ENCODE results near the gene ATP1A3.

ATP1A3 gene

GRCh38 chr19:41999071-41999877, 5.2 kb upstream of the ATP1A3 start:
- Histone ChIP-seq H3K23ac (ENCODE audit: low read length in 2 of 2) (no peak overlapping the region), H3K18ac (ENCODE audit: low read depth in 1 of 2, low read length in 2 of 2) (no peak overlapping the region), H3K14ac (ENCODE audit: low read length in 2 of 2) (no peak overlapping the region), H2BK120ac (ENCODE audit: low read depth, low read length) (no peak overlapping the region), H3K4ac (ENCODE audit: low read depth in 1 of 2, low read length in 2 of 2) (no peak overlapping the region), H2BK15ac (ENCODE audit: low read depth, poor library complexity, severe bottlenecking) (no peak overlapping the region), H4K91ac (ENCODE audit: low read length) (no peak overlapping the region), H3K27ac (ENCODE audit: low read length, poor library complexity, severe bottlenecking) (no peak overlapping the region), H3K79me1 (replicated peaks; ENCODE audit: low read length, poor library complexity, severe bottlenecking) (no peaks in the 10 kb centered on the region), H4K8ac (ENCODE audit: low read length) (no peak overlapping the region), H3K9me3 (ENCODE audit: control insufficient read depth, low read length) (no peaks in the 10 kb centered on the region), H3K27me3 (ENCODE audit: control insufficient read depth in 1 of 2, insufficient read depth in 1 of 2, low read length in 2 of 2) (peaks cover 88 to 91% of the 10 kb centered on the region in 2 experiments), H3K36me3 (ENCODE audit: control insufficient read depth in 1 of 2, insufficient read depth in 2 of 2, low read depth in 1 of 2, low read length in 2 of 2) (no peaks in the 10 kb centered on the region), H2AK5ac (ENCODE audit: low read length, severe bottlenecking) (no peak overlapping the region), H2AFZ (ENCODE audit: low read depth, low read length) (no peak overlapping the region), H3K4me1 (ENCODE audit: control insufficient read depth, insufficient read depth, low read depth, low read length) (peaks cover 8% of the 10 kb centered on the region), H2BK12ac (ENCODE audit: low read length in 2 of 2) (no peak overlapping the region), H2BK5ac (ENCODE audit: low read depth, low read length, poor library complexity, severe bottlenecking) (no peak overlapping the region), H3K4me2 (ENCODE audit: low read length, poor library complexity, severe bottlenecking) (no peak overlapping the region), H3K4me3 (ENCODE audit: insufficient read depth in 1 of 2, low read depth in 1 of 2, low read length in 2 of 2) (no peak overlapping the region), H3K9ac (ENCODE audit: low read length) (no peak overlapping the region)
- WGBS, result 13% methylated on average over 38 of the region's 55 CpGs
- no peak for DNase-seq

- Histone ChIP-seq H3K9me3 (ENCODE audit: control insufficient read depth, low read length) (no peaks in the 10 kb centered on the region), H4K91ac (ENCODE audit: low read length) (no peak overlapping the region), H3K36me3 (ENCODE audit: control insufficient read depth in 1 of 2, insufficient read depth in 2 of 2, low read depth in 1 of 2, low read length in 2 of 2) (no peaks in the 10 kb centered on the region), H2BK15ac (ENCODE audit: low read depth, poor library complexity, severe bottlenecking) (no peak overlapping the region), H3K4ac (ENCODE audit: low read depth in 1 of 2, low read length in 2 of 2) (no peak overlapping the region), H2BK120ac (ENCODE audit: low read depth, low read length) (no peak overlapping the region), H3K79me1 (replicated peaks; ENCODE audit: low read length, poor library complexity, severe bottlenecking) (no peaks in the 10 kb centered on the region), H2AK5ac (ENCODE audit: low read length, severe bottlenecking) (no peak overlapping the region), H4K8ac (ENCODE audit: low read length) (no peak overlapping the region), H2BK5ac (ENCODE audit: low read depth, low read length, poor library complexity, severe bottlenecking) (no peak overlapping the region), H3K27ac (ENCODE audit: low read length, poor library complexity, severe bottlenecking) (no peak overlapping the region), H3K9ac (ENCODE audit: low read length) (no peak overlapping the region), H3K4me1 (ENCODE audit: control insufficient read depth, insufficient read depth, low read depth, low read length) (peaks cover 16% of the 10 kb centered on the region), H2AFZ (ENCODE audit: low read depth, low read length) (no peak overlapping the region), H3K23ac (ENCODE audit: low read length in 2 of 2) (no peak overlapping the region), H3K27me3 (ENCODE audit: control insufficient read depth in 1 of 2, insufficient read depth in 1 of 2, low read length in 2 of 2) (peaks cover 81 to 86% of the 10 kb centered on the region in 2 experiments), H2BK12ac (ENCODE audit: low read length in 2 of 2) (no peak overlapping the region), H3K14ac (ENCODE audit: low read length in 2 of 2) (no peak overlapping the region), H3K4me3 (ENCODE audit: insufficient read depth in 1 of 2, low read depth in 1 of 2, low read length in 2 of 2) (no peak overlapping the region), H3K4me2 (ENCODE audit: low read length, poor library complexity, severe bottlenecking) (peak overlapping the region; percentile 24), H3K18ac (ENCODE audit: low read depth in 1 of 2, low read length in 2 of 2) (no peak overlapping the region)
- DNase-seq, result peak; percentile 29
- WGBS, result 4% methylated on average over 36 of the region's 64 CpGs
Measured at GRCh38 chr19:41998246-41999020, 4.4 kb upstream of the ATP1A3 start.

- no peak overlapping the region for H3K18ac ChIP-seq (ENCODE audit: low read depth in 1 of 2, low read length in 2 of 2)
- no peak overlapping the region for H3K9ac ChIP-seq (ENCODE audit: low read length)
- H2AK5ac ChIP-seq (ENCODE audit: low read length, severe bottlenecking), result no peak overlapping the region
- no peaks in the 10 kb centered on the region for H3K36me3 ChIP-seq (ENCODE audit: control insufficient read depth in 1 of 2, insufficient read depth in 2 of 2, low read depth in 1 of 2, low read length in 2 of 2)
- no peak overlapping the region for H3K4me3 ChIP-seq (ENCODE audit: insufficient read depth in 1 of 2, low read depth in 1 of 2, low read length in 2 of 2)
- H3K9me3 ChIP-seq (ENCODE audit: control insufficient read depth, low read length), result no peaks in the 10 kb centered on the region
- H3K27me3 ChIP-seq (ENCODE audit: control insufficient read depth in 1 of 2, insufficient read depth in 1 of 2, low read length in 2 of 2), result peaks cover 82 to 86% of the 10 kb centered on the region in 2 experiments
- no peak overlapping the region for H2BK120ac ChIP-seq (ENCODE audit: low read depth, low read length)
- H2BK15ac ChIP-seq (ENCODE audit: low read depth, poor library complexity, severe bottlenecking), result no peak overlapping the region
- DNase-seq, result no peak
- no peak overlapping the region for H4K91ac ChIP-seq (ENCODE audit: low read length)
- no peak overlapping the region for H2AFZ ChIP-seq (ENCODE audit: low read depth, low read length)
- no peak overlapping the region for H3K27ac ChIP-seq (ENCODE audit: low read length, poor library complexity, severe bottlenecking)
- no peak overlapping the region for H2BK5ac ChIP-seq (ENCODE audit: low read depth, low read length, poor library complexity, severe bottlenecking)
- no peak overlapping the region for H3K4me2 ChIP-seq (ENCODE audit: low read length, poor library complexity, severe bottlenecking)
- WGBS, result 13% methylated on average over 14 of the region's 14 CpGs
- no peak overlapping the region for H3K23ac ChIP-seq (ENCODE audit: low read length in 2 of 2)
- H3K4ac ChIP-seq (ENCODE audit: low read depth in 1 of 2, low read length in 2 of 2), result no peak overlapping the region
- H3K14ac ChIP-seq (ENCODE audit: low read length in 2 of 2), result no peak overlapping the region
- H3K79me1 ChIP-seq (replicated peaks; ENCODE audit: low read length, poor library complexity, severe bottlenecking), result no peaks in the 10 kb centered on the region
- H3K4me1 ChIP-seq (ENCODE audit: control insufficient read depth, insufficient read depth, low read depth, low read length), result peaks cover 18% of the 10 kb centered on the region
- H2BK12ac ChIP-seq (ENCODE audit: low read length in 2 of 2), result no peak overlapping the region
- H4K8ac ChIP-seq (ENCODE audit: low read length), result no peak overlapping the region
Measured at GRCh38 chr19:41997851-41998229, 3.8 kb upstream of the ATP1A3 start.

GRCh38 chr19:41997121-41997850, 3.3 kb upstream of the ATP1A3 start:
- H3K18ac ChIP-seq (ENCODE audit: low read depth in 1 of 2, low read length in 2 of 2), result no peak overlapping the region
- H2AFZ ChIP-seq (ENCODE audit: low read depth, low read length), result no peak overlapping the region
- no peak overlapping the region for H2BK5ac ChIP-seq (ENCODE audit: low read depth, low read length, poor library complexity, severe bottlenecking)
- H3K36me3 ChIP-seq (ENCODE audit: control insufficient read depth in 1 of 2, insufficient read depth in 2 of 2, low read depth in 1 of 2, low read length in 2 of 2), result no peaks in the 10 kb centered on the region
- 3% methylated on average over 24 of the region's 35 CpGs for WGBS
- H3K4ac ChIP-seq (ENCODE audit: low read depth in 1 of 2, low read length in 2 of 2), result no peak overlapping the region
- H3K27me3 ChIP-seq (ENCODE audit: control insufficient read depth in 1 of 2, insufficient read depth in 1 of 2, low read length in 2 of 2), result peaks cover 84 to 85% of the 10 kb centered on the region in 2 experiments
- peak; percentile 45 for DNase-seq
- no peak overlapping the region for H2BK12ac ChIP-seq (ENCODE audit: low read length in 2 of 2)
- no peak overlapping the region for H2BK15ac ChIP-seq (ENCODE audit: low read depth, poor library complexity, severe bottlenecking)
- no peak overlapping the region for H3K9ac ChIP-seq (ENCODE audit: low read length)
- H4K8ac ChIP-seq (ENCODE audit: low read length), result no peak overlapping the region
- no peak overlapping the region for H3K14ac ChIP-seq (ENCODE audit: low read length in 2 of 2)
- H4K91ac ChIP-seq (ENCODE audit: low read length), result no peak overlapping the region
- no peak overlapping the region for H3K27ac ChIP-seq (ENCODE audit: low read length, poor library complexity, severe bottlenecking)
- no peak overlapping the region for H3K23ac ChIP-seq (ENCODE audit: low read length in 2 of 2)
- H3K4me1 ChIP-seq (ENCODE audit: control insufficient read depth, insufficient read depth, low read depth, low read length), result peaks cover 18% of the 10 kb centered on the region
- no peak overlapping the region for H3K4me3 ChIP-seq (ENCODE audit: insufficient read depth in 1 of 2, low read depth in 1 of 2, low read length in 2 of 2)
- H3K4me2 ChIP-seq (ENCODE audit: low read length, poor library complexity, severe bottlenecking), result no peak overlapping the region
- no peak overlapping the region for H2BK120ac ChIP-seq (ENCODE audit: low read depth, low read length)
- no peak overlapping the region for H2AK5ac ChIP-seq (ENCODE audit: low read length, severe bottlenecking)
- no peaks in the 10 kb centered on the region for H3K79me1 ChIP-seq (replicated peaks; ENCODE audit: low read length, poor library complexity, severe bottlenecking)
- H3K9me3 ChIP-seq (ENCODE audit: control insufficient read depth, low read length), result no peaks in the 10 kb centered on the region
